Left lobe of liver (tissue), 2 donors: ENCODE data around the gene TBX19. TPM values are rescaled to one million over a fixed set of nuclear protein-coding genes. Genes with fewer than 3 reads are reported as not detected.

Source experiments
- ATAC-seq: fragments of 200-7000 bp; cut with Tn5 transposase; one replicate; pipeline ENCODE4 v1.9.1; 2020; ENCODE audit warnings: mild to moderate bottlenecking, moderate library complexity
- DNase-seq: peaks from one replicate; pipeline ENCODE4 v3.0.0-alpha.2; 2020; ENCODE audit warnings: low spot score
- total RNA-seq: library from RNA; stranded (reverse); gene quantifications from one replicate; pipeline ENCODE4 v1.2.1, GENCODE V29; 2021
- donor health status: DM: no; HTN: no; CAD: no; lungs with moderate emphysema.
- donor health status: DM: no; HTN: yes; CAD: no.

TBX19 gene
- total RNA-seq, 1 donor from 2014 or later: 1.0 TPM

GRCh38 chr1:168279253-168279652 lies 1.4 kb upstream of the TBX19 start:
- ATAC-seq (no peak), DNase-seq (no peak)

GRCh38 chr1:168281603-168282325 lies 1.1 kb downstream of the TBX19 start:
- ATAC-seq (no peak), DNase-seq (no peak)

GRCh38 chr1:168285521-168285790 lies 4.8 kb downstream of the TBX19 start:
- DNase-seq: no peak
- ATAC-seq: no peak

GRCh38 chr1:168285971-168286927 lies 5.6 kb downstream of the TBX19 start:
- no peak for ATAC-seq
- DNase-seq: no peak

GRCh38 chr1:168287237-168287664 lies 6.6 kb downstream of the TBX19 start:
- no peak for DNase-seq
- no peak for ATAC-seq

- no peak for ATAC-seq
- DNase-seq: no peak
These were observed 7.8 kb downstream of the TBX19 start for GRCh38 chr1:168288311-168289052.

GRCh38 chr1:168291222-168291837 lies 10.7 kb downstream of the TBX19 start:
- ATAC-seq (no peak), DNase-seq (no peak)

GRCh38 chr1:168293356-168293755 lies 12.7 kb downstream of the TBX19 start:
- DNase-seq: no peak
- no peak for ATAC-seq

- ATAC-seq: no peak
- DNase-seq: no peak
These were observed 14.9 kb downstream of the TBX19 start for GRCh38 chr1:168295411-168296114.

- ATAC-seq: no peak
- DNase-seq: no peak
These were observed 16.5 kb downstream of the TBX19 start for GRCh38 chr1:168297019-168297730.

GRCh38 chr1:168298446-168298845 lies 17.8 kb downstream of the TBX19 start:
- DNase-seq (no peak), ATAC-seq (no peak)

GRCh38 chr1:168300626-168301025 lies 19.9 kb downstream of the TBX19 start:
- ATAC-seq: no peak

GRCh38 chr1:168301664-168302320 lies 21.1 kb downstream of the TBX19 start:
- DNase-seq: no peak
- no peak for ATAC-seq

More at GRCh38 chr1:168300626-168301025, 19.9 kb downstream of the TBX19 start:
- no peak for DNase-seq

- ATAC-seq (no peak), DNase-seq (no peak)
These were observed 23.3 kb downstream of the TBX19 start for GRCh38 chr1:168303716-168304540.

- no peak for DNase-seq
- no peak for ATAC-seq
These were observed 24.2 kb downstream of the TBX19 start for GRCh38 chr1:168304865-168305264.

- ATAC-seq (no peak), DNase-seq (no peak)
These were observed 32.3 kb downstream of the TBX19 start for GRCh38 chr1:168312718-168313604.

GRCh38 chr1:168316142-168316541 lies 35.5 kb downstream of the TBX19 start:
- DNase-seq: no peak
- no peak for ATAC-seq
